Ishikawa (cell line): ENCODE data around the gene CCDC183.

Source experiments
- NFIC ChIP-seq: IDR thresholded peaks from 2 replicates; pipeline ENCODE4 v1.6.1; 2012
- ZBTB7A ChIP-seq: IDR thresholded peaks from 2 replicates; pipeline ENCODE4 v1.6.1; 2012; ENCODE audit warnings: low read depth
- TF ChIP-seq, protein P1 (sequence below): IDR thresholded peaks from 2 replicates; pipeline ENCODE4 v1.6.1; 2012; ENCODE audit warnings: low read depth, mild to moderate bottlenecking

DNA sequence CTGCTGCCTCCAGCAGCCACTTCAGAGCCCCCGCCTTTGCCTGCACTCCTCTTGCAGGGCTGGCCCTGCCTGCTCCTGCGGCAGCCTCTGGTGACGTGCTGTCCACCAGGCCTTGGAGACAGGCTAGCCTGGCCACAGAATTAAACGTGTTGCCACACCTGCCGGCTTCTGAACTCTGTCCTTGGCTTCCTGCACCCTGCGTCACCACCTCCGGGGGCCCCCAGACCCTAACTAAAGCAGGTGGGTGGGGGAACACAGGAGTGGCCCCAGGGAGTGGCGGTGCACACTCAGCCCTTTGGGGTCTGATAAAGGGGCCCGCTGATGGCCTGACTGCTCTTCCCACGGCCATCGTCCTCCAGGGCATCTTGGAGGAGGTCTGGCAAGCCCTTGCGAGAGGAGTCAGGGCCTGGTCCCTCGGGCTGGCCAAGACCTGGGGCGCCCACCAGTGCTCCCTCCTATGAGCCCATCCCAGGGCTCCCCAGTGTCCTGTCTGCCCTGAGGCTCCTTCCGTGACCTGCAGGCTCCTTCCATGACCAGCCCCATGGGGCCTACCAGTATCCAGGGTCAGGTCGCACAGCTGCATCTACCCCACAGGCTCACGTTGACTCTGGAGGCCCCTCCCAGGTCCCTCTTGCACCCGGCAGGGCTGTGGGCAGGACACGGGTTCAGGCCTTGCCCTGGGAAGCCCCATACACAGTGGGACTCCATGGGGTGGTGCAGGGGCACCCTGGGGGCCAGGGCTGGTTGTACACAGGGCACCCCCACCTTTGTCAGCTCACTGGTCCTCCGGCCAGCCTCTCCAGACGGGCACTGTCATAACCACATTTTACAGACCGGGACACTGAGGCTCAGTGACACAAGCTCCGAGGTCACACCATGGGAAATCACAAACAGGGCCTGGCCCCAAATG lies 55.0 kb downstream of the CCDC183 start:
- TF ChIP-seq, protein P1, sequence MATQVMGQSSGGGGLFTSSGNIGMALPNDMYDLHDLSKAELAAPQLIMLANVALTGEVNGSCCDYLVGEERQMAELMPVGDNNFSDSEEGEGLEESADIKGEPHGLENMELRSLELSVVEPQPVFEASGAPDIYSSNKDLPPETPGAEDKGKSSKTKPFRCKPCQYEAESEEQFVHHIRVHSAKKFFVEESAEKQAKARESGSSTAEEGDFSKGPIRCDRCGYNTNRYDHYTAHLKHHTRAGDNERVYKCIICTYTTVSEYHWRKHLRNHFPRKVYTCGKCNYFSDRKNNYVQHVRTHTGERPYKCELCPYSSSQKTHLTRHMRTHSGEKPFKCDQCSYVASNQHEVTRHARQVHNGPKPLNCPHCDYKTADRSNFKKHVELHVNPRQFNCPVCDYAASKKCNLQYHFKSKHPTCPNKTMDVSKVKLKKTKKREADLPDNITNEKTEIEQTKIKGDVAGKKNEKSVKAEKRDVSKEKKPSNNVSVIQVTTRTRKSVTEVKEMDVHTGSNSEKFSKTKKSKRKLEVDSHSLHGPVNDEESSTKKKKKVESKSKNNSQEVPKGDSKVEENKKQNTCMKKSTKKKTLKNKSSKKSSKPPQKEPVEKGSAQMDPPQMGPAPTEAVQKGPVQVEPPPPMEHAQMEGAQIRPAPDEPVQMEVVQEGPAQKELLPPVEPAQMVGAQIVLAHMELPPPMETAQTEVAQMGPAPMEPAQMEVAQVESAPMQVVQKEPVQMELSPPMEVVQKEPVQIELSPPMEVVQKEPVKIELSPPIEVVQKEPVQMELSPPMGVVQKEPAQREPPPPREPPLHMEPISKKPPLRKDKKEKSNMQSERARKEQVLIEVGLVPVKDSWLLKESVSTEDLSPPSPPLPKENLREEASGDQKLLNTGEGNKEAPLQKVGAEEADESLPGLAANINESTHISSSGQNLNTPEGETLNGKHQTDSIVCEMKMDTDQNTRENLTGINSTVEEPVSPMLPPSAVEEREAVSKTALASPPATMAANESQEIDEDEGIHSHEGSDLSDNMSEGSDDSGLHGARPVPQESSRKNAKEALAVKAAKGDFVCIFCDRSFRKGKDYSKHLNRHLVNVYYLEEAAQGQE = no peak
- TF ChIP-seq NFIC (no peak), ZBTB7A (no peak)
